Neural cell (in vitro differentiated cells): ENCODE results near the gene STEAP1. TPM values are rescaled to one million over a fixed set of nuclear protein-coding genes. Genes with fewer than 3 reads are reported as not detected.

Source experiments
- H2AFZ ChIP-seq: fragments of 200-600, 300-800 bp; sonication (generic), shearing (Covaris generic); 2 replicates; pipeline ENCODE4 v1.6.0; 2014; ENCODE audit warnings: low read depth, mild to moderate bottlenecking, antibody characterized with exemption, low read length, moderate library complexity
- H3F3A ChIP-seq: fragments of 200-600 bp; shearing (Covaris generic); 2 replicates; pipeline ENCODE4 v1.6.1; 2016; ENCODE audit warnings: mild to moderate bottlenecking, moderate library complexity, mixed read lengths, antibody characterized with exemption, low read length; ENCODE audit not compliant: insufficient read depth, poor library complexity, severe bottlenecking
- H3K27ac ChIP-seq: fragments of 200-600, 300-800 bp; sonication (generic), shearing (Covaris generic); 2 replicates; pipeline ENCODE4 v1.5.1; 2014; ENCODE audit warnings: mild to moderate bottlenecking, low read length, moderate library complexity
- H3K27me3 ChIP-seq: fragments of 300-800, 200-600 bp; sonication (generic), shearing (Covaris generic); 2 replicates; pipeline ENCODE4 v1.6.0; 2014; ENCODE audit warnings: mild to moderate bottlenecking, low read depth, low read length, moderate library complexity; ENCODE audit not compliant: insufficient read depth
- H3K36me3 ChIP-seq: fragments of 300-800, 200-600 bp; sonication (generic), shearing (Covaris generic); 2 replicates; pipeline ENCODE4 v1.5.1; 2014; ENCODE audit warnings: mild to moderate bottlenecking, antibody characterized with exemption, low read length, moderate library complexity; ENCODE audit not compliant: insufficient read depth
- H3K4me2 ChIP-seq: fragments of 300-800, 200-600 bp; sonication (generic), shearing (Covaris generic); 2 replicates; pipeline ENCODE4 v1.6.0; 2014; ENCODE audit warnings: mild to moderate bottlenecking, low read length
- H3K4me3 ChIP-seq: fragments of 300-800, 200-600 bp; sonication (generic), shearing (Covaris generic); 2 replicates; pipeline ENCODE4 v1.5.1; 2014; ENCODE audit warnings: mild to moderate bottlenecking, low read length, moderate library complexity
- H3K79me2 ChIP-seq: fragments of 200-600 bp; shearing (Covaris generic); replicated peaks from 2 replicates; pipeline ENCODE4 v1.6.0; 2014; ENCODE audit warnings: mild to moderate bottlenecking, low read length, moderate library complexity; ENCODE audit not compliant: insufficient read depth
- H3K9ac ChIP-seq: fragments of 300-800, 200-600 bp; sonication (generic), shearing (Covaris generic); 2 replicates; pipeline ENCODE4 v1.6.1; 2016; ENCODE audit warnings: mild to moderate bottlenecking, low read length, mixed read lengths
- H3K9me2 ChIP-seq: fragments of 200-600 bp; shearing (Covaris generic); 2 replicates; pipeline ENCODE4 v1.6.1; 2016; ENCODE audit warnings: mild to moderate bottlenecking, low read length, mixed read lengths; ENCODE audit not compliant: insufficient read depth
- H3K9me3 ChIP-seq: fragments of 200-600, 300-800 bp; sonication (generic), shearing (Covaris generic); 2 replicates; pipeline ENCODE4 v1.6.1; 2016; ENCODE audit warnings: mild to moderate bottlenecking, mixed run types, low read length, moderate library complexity, mixed read lengths
- H4K20me1 ChIP-seq: fragments of 200-600 bp; shearing (Covaris generic); 2 replicates; pipeline ENCODE4 v1.6.1; 2016; ENCODE audit warnings: mild to moderate bottlenecking, mixed run types; ENCODE audit not compliant: insufficient read depth
- EP300 ChIP-seq: fragments of 450-650 bp; conservative IDR thresholded peaks from 2 replicates; pipeline ENCODE4 v1.6.1; 2014; ENCODE audit warnings: antibody characterized with exemption, mild to moderate bottlenecking, moderate library complexity; ENCODE audit not compliant: poor library complexity, severe bottlenecking
- EZH2 ChIP-seq: fragments of 200-600, 300-800 bp; shearing (Covaris generic), sonication (generic); IDR thresholded peaks from 2 replicates; pipeline ENCODE4 v1.6.1; 2014; ENCODE audit warnings: antibody characterized with exemption, low read length, borderline replicate concordance, mild to moderate bottlenecking; ENCODE audit not compliant: insufficient read depth, poor library complexity, severe bottlenecking
- MXI1 ChIP-seq: fragments of 450-650 bp; conservative IDR thresholded peaks from 2 replicates; pipeline ENCODE4 v1.6.1; 2014; ENCODE audit warnings: antibody characterized with exemption, mild to moderate bottlenecking; ENCODE audit not compliant: poor library complexity, severe bottlenecking
- POLR2AphosphoS5 ChIP-seq: IDR thresholded peaks from 2 replicates; pipeline ENCODE4 v1.6.1; 2012
- RAD21 ChIP-seq: fragments of 450-650 bp; conservative IDR thresholded peaks from 2 replicates; pipeline ENCODE4 v1.6.1; 2014; ENCODE audit warnings: antibody characterized with exemption, mild to moderate bottlenecking, moderate library complexity
- SMC3 ChIP-seq: fragments of 450-650 bp; conservative IDR thresholded peaks from 2 replicates; pipeline ENCODE4 v1.6.1; 2014; ENCODE audit warnings: antibody characterized with exemption, mild to moderate bottlenecking, moderate library complexity; ENCODE audit not compliant: poor library complexity
- TAF1 ChIP-seq: IDR thresholded peaks from 2 replicates; pipeline ENCODE4 v1.6.1; 2012; ENCODE audit warnings: low read depth
- polyA plus RNA-seq: library from polyadenylated mRNA; depleted of rRNA; stranded (reverse); fragments of >200 nt; gene quantifications from 2 replicates; pipeline ENCODE4 v1.2.3, GENCODE V29; 2014
- TF ChIP-seq, protein P1 (sequence below): fragments of 450-650 bp; IDR thresholded peaks from 2 replicates; pipeline ENCODE4 v1.5.1; 2014; ENCODE audit warnings: antibody characterized with exemption, mild to moderate bottlenecking, moderate library complexity; ENCODE audit not compliant: poor library complexity, severe bottlenecking
- TF ChIP-seq, protein P2 (sequence below): IDR thresholded peaks from 2 replicates; pipeline ENCODE4 v1.6.1; 2012; ENCODE audit warnings: borderline replicate concordance

The STEAP1 gene
- polyA plus RNA-seq, 1 donor from 2014 or later: not detected

DNA sequence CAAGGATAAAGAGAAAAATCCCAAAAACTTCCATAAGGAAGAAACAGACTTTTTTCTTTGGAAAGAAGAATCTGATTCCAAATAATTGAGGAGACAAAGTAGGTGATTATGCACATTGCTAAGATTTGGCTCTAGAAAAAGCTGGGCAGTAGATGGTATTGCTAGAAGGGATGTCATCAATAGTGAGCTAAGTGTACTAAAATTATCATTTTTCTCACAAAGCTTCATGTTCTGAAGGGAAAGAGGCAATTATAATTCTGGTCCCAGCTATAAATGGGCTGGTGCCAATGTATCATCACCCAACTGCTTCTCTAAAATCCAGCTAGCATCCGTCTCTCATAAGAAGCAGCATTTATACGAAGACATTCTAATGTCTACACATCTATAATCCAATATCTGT, 23.9 kb downstream of the STEAP1 start:
- Histone ChIP-seq H3K9me2 (no peaks in the 10 kb centered on the region), H4K20me1 (no peaks in the 10 kb centered on the region), H3K36me3 (no peaks in the 10 kb centered on the region), H3K4me2 (no peak overlapping the region), H2AFZ (no peak overlapping the region), H3K4me3 (no peak overlapping the region), H3K9me3 (no peaks in the 10 kb centered on the region), H3K9ac (no peak overlapping the region), H3K79me2 (no peaks in the 10 kb centered on the region), H3K27me3 (no peaks in the 10 kb centered on the region), H3K27ac (no peak overlapping the region), H3F3A (no peaks in the 10 kb centered on the region)
- TF ChIP-seq SMC3 (no peak), EZH2 (no peak), MXI1 (no peak), POLR2AphosphoS5 (no peak), RAD21 (no peak), TAF1 (no peak), EP300 (no peak)
- TF ChIP-seq, protein P1, sequence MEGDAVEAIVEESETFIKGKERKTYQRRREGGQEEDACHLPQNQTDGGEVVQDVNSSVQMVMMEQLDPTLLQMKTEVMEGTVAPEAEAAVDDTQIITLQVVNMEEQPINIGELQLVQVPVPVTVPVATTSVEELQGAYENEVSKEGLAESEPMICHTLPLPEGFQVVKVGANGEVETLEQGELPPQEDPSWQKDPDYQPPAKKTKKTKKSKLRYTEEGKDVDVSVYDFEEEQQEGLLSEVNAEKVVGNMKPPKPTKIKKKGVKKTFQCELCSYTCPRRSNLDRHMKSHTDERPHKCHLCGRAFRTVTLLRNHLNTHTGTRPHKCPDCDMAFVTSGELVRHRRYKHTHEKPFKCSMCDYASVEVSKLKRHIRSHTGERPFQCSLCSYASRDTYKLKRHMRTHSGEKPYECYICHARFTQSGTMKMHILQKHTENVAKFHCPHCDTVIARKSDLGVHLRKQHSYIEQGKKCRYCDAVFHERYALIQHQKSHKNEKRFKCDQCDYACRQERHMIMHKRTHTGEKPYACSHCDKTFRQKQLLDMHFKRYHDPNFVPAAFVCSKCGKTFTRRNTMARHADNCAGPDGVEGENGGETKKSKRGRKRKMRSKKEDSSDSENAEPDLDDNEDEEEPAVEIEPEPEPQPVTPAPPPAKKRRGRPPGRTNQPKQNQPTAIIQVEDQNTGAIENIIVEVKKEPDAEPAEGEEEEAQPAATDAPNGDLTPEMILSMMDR: no peak
- TF ChIP-seq, protein P2, sequence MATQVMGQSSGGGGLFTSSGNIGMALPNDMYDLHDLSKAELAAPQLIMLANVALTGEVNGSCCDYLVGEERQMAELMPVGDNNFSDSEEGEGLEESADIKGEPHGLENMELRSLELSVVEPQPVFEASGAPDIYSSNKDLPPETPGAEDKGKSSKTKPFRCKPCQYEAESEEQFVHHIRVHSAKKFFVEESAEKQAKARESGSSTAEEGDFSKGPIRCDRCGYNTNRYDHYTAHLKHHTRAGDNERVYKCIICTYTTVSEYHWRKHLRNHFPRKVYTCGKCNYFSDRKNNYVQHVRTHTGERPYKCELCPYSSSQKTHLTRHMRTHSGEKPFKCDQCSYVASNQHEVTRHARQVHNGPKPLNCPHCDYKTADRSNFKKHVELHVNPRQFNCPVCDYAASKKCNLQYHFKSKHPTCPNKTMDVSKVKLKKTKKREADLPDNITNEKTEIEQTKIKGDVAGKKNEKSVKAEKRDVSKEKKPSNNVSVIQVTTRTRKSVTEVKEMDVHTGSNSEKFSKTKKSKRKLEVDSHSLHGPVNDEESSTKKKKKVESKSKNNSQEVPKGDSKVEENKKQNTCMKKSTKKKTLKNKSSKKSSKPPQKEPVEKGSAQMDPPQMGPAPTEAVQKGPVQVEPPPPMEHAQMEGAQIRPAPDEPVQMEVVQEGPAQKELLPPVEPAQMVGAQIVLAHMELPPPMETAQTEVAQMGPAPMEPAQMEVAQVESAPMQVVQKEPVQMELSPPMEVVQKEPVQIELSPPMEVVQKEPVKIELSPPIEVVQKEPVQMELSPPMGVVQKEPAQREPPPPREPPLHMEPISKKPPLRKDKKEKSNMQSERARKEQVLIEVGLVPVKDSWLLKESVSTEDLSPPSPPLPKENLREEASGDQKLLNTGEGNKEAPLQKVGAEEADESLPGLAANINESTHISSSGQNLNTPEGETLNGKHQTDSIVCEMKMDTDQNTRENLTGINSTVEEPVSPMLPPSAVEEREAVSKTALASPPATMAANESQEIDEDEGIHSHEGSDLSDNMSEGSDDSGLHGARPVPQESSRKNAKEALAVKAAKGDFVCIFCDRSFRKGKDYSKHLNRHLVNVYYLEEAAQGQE: no peak

DNA sequence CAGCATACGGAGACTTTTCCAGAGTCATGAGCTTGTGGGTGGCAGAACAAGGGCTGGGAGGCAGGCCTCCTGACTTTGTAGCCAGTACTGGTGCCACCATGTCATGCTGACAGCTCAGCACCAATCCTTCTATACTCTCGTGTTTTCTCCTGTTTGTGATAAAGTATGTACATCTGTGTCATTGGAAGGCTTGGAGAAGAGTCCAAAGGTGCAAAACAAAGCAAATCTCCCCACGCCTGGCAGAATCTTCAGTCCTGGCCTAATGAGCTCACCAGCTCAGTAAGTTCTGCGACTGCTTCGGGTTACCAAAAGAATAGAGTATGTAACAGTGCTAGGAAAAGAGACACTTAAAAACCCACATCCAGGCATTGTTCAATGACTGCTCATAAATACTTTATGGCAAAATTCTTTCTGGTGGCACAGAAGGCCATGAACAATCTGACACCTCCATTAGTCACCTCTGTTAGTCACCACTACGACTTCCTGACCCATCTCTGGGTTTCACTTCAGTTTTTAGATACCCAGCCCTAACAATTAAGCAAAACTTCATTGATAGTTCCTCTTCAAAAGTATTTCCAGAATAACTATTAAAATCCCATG, 24.5 kb downstream of the STEAP1 start:
- no peaks in the 10 kb centered on the region for H3F3A ChIP-seq
- no peaks in the 10 kb centered on the region for H3K27me3 ChIP-seq
- TF ChIP-seq TAF1 (no peak), SMC3 (no peak), RAD21 (no peak), MXI1 (no peak), POLR2AphosphoS5 (no peak), EZH2 (no peak)
- TF ChIP-seq, protein P1: no peak
- TF ChIP-seq, protein P2: no peak
- no peaks in the 10 kb centered on the region for H4K20me1 ChIP-seq
- no peak overlapping the region for H3K4me3 ChIP-seq
- H3K9me3 ChIP-seq: no peaks in the 10 kb centered on the region
- H3K27ac ChIP-seq: no peak overlapping the region
- H3K36me3 ChIP-seq: no peaks in the 10 kb centered on the region
- no peaks in the 10 kb centered on the region for H3K9me2 ChIP-seq
- no peaks in the 10 kb centered on the region for H3K79me2 ChIP-seq
- no peak overlapping the region for H3K4me2 ChIP-seq
- H3K9ac ChIP-seq: no peak overlapping the region
- H2AFZ ChIP-seq: no peak overlapping the region
